ENCODE results near the gene NPVF.

The NPVF gene

GRCh38 chr7:25260862-25261494 is 32.7 kb upstream of the NPVF start:
- TF ChIP-seq, protein P1, sequence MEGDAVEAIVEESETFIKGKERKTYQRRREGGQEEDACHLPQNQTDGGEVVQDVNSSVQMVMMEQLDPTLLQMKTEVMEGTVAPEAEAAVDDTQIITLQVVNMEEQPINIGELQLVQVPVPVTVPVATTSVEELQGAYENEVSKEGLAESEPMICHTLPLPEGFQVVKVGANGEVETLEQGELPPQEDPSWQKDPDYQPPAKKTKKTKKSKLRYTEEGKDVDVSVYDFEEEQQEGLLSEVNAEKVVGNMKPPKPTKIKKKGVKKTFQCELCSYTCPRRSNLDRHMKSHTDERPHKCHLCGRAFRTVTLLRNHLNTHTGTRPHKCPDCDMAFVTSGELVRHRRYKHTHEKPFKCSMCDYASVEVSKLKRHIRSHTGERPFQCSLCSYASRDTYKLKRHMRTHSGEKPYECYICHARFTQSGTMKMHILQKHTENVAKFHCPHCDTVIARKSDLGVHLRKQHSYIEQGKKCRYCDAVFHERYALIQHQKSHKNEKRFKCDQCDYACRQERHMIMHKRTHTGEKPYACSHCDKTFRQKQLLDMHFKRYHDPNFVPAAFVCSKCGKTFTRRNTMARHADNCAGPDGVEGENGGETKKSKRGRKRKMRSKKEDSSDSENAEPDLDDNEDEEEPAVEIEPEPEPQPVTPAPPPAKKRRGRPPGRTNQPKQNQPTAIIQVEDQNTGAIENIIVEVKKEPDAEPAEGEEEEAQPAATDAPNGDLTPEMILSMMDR (IDR thresholded peaks at IDR 0.05; ENCODE audit: low read depth, low read length): no peak
- H3K36me3 ChIP-seq: no peaks in the 10 kb centered on the region
- no peak overlapping the region for H3K4me3 ChIP-seq (ENCODE audit: low read depth, low read length)
- no peak overlapping the region for H3K27ac ChIP-seq
- no peaks in the 10 kb centered on the region for H3K27me3 ChIP-seq (ENCODE audit: insufficient read depth, low read depth, severe bottlenecking)
- no peaks in the 10 kb centered on the region for H3K9me3 ChIP-seq (ENCODE audit: severe bottlenecking)
- no peak for DNase-seq

GRCh38 chr7:25259487-25260243 is 31.4 kb upstream of the NPVF start:
- peak; percentile 76 for DNase-seq
- TF ChIP-seq, protein P1 (IDR thresholded peaks at IDR 0.05; ENCODE audit: low read depth, low read length): peak; percentile 82
- H3K9me3 ChIP-seq (ENCODE audit: severe bottlenecking): no peaks in the 10 kb centered on the region
- H3K27ac ChIP-seq: no peak overlapping the region; the same call in 1 of the 2 replicates
- H3K36me3 ChIP-seq: no peaks in the 10 kb centered on the region
- no peak overlapping the region for H3K4me3 ChIP-seq (ENCODE audit: low read depth, low read length)
- H3K27me3 ChIP-seq (ENCODE audit: insufficient read depth, low read depth, severe bottlenecking): no peaks in the 10 kb centered on the region

DNA sequence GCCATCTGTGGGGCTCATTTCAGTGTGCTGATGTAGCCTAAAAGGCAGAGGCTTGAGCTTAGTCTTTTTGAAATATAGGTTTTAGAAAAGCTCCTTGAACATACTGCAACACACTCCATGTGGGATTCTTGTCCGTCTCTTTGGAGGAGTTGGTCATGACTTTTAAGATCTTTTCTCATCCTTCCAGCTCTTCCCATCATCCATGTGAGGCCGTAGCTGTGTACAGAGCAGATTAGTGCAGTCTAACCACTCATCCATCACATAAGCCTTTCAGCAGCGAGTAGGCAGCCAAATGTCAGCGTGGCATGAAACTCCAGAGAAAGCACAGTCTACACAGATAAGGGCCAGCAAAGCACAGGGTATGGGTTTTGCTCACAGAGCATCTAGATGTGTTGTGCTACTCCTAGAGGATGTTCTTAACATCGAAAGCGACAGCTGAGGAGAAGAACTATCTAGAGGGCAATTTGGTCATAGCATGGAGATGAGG is 28.1 kb upstream of the NPVF start:
- no peaks in the 10 kb centered on the region for H3K9me3 ChIP-seq (ENCODE audit: severe bottlenecking)
- peak overlapping the region; percentile 90 for H3K27ac ChIP-seq
- TF ChIP-seq, protein P1 (IDR thresholded peaks at IDR 0.05; ENCODE audit: low read depth, low read length): no peak
- peak overlapping the region; percentile 31 for H3K4me3 ChIP-seq (ENCODE audit: low read depth, low read length)
- DNase-seq: peak; percentile 71
- H3K36me3 ChIP-seq: no peaks in the 10 kb centered on the region
- no peaks in the 10 kb centered on the region for H3K27me3 ChIP-seq (ENCODE audit: insufficient read depth, low read depth, severe bottlenecking)

DNA sequence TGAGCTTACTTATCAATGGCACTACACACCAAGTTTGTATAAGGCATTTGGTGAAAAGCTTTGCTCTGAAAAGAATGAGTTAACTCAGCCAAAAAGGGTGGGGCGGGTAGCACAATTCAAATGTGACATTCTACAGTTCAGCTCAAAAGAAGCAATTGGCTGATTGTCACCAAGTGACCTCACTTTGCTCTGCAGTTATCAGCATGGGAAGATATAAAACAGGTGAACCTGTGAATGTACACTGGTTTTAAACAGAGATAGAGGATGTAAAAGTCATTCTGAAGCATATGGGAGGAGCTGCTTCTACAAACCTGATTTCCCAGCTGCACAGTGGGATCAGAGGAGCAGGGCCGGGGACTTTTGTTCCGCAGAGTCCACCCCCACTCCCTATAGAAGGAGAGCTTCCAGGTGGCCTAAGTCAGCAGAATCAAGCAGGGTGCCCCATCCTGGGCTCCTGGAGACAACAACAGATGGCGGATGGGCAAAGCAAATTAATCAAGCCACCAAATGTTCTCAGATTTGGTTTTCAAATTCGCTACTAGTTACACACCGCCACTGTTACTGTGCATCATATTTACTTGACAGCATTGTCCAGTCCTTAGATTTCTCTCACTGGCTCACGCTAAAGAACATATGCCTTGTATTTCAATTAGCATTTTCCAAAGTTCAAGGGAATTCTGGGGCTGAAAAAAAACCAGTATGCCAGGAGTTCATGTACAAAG is 27.5 kb upstream of the NPVF start:
- Histone ChIP-seq H3K36me3 (no peaks in the 10 kb centered on the region), H3K4me3 (ENCODE audit: low read depth, low read length) (peak overlapping the region; percentile 31), H3K27me3 (ENCODE audit: insufficient read depth, low read depth, severe bottlenecking) (no peaks in the 10 kb centered on the region), H3K27ac (peak overlapping the region; percentile 90), H3K9me3 (ENCODE audit: severe bottlenecking) (no peaks in the 10 kb centered on the region)
- peak; percentile 84 for DNase-seq
- TF ChIP-seq, protein P1 (IDR thresholded peaks at IDR 0.05; ENCODE audit: low read depth, low read length): no peak

- H3K27me3 ChIP-seq (ENCODE audit: insufficient read depth, low read depth, severe bottlenecking): no peaks in the 10 kb centered on the region
- no peak overlapping the region for H3K4me3 ChIP-seq (ENCODE audit: low read depth, low read length)
- TF ChIP-seq, protein P1 (IDR thresholded peaks at IDR 0.05; ENCODE audit: low read depth, low read length): no peak
- DNase-seq: no peak
- H3K27ac ChIP-seq: peak overlapping the region; percentile 90
- no peaks in the 10 kb centered on the region for H3K9me3 ChIP-seq (ENCODE audit: severe bottlenecking)
- no peaks in the 10 kb centered on the region for H3K36me3 ChIP-seq
Observed at GRCh38 chr7:25254604-25255003, 26.3 kb upstream of the NPVF start.

Measured in WERI-Rb-1 (cell line).